HG02973 (cell line): ENCODE data around the gene NR3C2.

Experiments
- ATAC-seq: cut with Tn5 transposase; IDR thresholded peaks from one replicate; pipeline ENCODE4 v1.9.1; 2021; ENCODE audit warnings: moderate library complexity; ENCODE audit not compliant: unreplicated experiment

Gene NR3C2

DNA sequence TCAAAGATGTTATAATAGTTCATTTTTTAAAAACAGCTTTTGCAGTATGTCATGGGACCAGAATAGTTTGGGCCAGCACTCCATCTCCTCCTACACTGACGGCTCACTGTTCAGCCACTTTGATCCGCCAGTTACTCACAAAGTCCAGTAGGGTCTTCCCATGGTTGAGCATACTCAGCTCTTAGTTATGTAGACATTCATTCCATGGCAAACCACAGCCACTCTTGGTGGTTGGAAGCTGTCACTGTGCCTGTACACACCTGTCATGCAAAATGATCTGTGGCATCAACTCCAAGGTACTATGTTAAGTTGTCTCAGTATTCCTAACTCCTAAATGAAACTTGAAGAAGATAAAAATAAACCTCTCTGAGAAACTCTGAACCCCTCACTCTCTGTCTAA, 127.2 kb downstream of the NR3C2 start:
- no peak for ATAC-seq

DNA sequence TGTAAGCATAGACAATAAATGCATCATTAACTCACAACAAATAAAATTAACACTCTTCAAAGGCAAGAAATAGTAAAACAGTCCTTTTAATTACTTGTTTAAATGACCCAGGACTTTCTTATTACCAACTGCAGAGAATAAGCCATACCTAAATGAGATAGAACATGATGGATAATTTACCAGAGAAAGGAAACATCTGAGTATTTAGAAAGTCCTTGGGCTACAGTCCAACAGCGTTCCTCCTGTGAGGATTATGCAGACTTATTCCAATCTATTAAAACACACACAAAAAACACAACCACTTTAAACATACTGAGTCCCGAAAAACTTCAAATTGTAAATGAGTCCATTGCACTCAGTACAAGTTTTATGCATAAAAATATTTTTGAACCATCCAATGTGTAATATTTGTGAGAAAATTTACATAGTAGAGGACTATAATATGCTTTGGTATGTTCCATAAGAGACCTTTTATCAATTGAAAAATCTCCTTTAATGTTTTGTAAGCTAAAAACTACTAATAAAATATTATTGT, 129.2 kb downstream of the NR3C2 start:
- ATAC-seq = no peak

DNA sequence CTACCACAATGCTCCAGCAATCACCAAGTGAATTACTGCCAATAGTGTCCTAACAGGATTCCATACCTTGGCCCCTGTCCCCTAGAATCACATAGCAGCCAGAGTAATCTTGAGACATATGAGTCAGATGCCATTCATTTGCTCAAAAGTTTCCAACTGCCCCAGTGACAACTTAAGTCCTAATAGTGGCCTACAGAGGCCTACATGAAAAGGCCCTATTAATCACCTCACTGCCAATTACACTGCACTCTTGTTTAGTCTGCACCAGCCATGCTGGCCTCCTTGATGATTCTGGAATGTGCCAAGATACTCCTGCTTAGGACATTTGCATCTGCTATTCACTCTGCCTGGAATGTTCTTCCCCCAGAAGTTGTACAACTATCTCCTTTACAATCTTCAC, 130.7 kb downstream of the NR3C2 start:
- ATAC-seq = no peak

DNA sequence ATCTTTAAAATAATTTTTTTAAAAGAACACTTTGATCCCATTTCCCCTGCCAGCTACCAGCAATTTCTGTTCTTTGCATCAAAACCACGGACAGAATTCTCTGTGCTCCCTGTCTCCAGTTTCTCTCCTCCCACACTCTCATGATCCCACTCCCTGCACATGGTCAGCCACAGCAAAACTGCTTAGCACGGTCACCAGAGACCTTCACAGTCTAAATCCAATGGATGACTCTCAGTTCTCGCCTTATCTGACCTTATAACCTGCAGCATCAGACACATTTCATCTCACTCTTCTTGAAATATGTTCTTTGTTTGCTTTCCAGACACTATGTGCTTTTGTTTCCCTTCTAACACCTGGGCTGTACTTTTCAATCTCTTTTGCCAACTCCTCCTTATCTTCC, 131.5 kb downstream of the NR3C2 start:
- ATAC-seq = no peak

DNA sequence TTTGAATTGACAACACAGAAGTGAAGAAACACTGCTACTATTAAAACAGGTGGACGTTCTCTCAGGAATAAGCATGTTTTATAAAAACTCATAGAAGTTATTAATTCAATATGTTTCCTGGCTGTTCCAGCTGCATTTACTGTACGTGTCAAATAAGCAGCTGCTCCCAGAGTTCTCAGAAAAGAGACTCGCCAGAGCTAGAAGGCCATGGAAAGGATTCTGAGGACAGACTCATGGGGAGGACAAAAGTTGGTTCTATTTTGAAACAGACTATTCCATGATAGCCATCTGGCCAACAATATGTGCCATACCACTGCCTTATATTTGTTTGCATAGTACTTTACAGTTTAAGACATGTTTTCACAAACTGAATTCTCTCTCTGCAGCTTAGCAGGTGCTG, 136.5 kb downstream of the NR3C2 start:
- ATAC-seq = no peak

GRCh38 chr4:148302416-148302815, 139.8 kb downstream of the NR3C2 start:
- no peak for ATAC-seq

DNA sequence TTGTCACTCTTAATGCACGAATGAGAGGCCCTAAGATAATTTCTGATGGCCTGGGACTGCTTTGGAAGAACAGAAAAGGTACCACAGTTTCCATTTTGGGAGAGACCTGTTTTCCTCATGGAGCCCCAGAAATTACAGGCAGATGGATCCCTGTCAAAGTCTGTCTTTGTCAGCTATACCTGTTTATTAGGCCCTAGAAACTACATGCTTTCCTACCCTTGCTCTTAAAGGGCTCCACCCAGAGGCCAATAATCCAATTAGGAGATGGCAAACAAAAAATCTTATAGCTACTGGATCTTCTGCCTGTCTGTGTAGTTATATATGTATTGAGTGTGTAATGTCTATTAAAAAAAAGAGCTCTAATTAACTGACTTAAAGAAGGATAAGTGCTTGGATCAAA, 141.3 kb downstream of the NR3C2 start:
- no peak for ATAC-seq

DNA sequence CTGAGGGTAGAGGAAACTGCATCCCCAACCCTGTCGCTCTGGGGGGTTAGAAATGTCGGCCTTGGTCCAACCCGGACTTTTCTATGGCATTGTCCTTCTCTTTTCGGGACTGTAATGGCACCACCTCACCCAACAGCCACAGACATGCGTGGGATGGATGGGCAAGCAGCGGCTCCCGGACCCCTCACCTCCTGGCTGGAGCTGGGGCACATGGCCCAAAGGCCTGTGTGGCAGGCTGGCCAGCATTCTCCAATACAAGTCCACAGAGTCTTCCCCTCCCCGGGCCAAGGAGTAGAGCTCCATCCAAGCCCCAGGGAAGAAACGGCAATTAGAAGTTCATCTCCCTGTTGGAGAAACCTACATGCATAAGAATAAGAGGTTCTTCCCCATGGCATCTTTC, 142.9 kb downstream of the NR3C2 start:
- no peak for ATAC-seq

GRCh38 chr4:148296498-148296897, 145.7 kb downstream of the NR3C2 start:
- no peak for ATAC-seq

GRCh38 chr4:148295642-148296041, 146.6 kb downstream of the NR3C2 start:
- no peak for ATAC-seq

GRCh38 chr4:148293571-148293970, 148.6 kb downstream of the NR3C2 start:
- ATAC-seq = no peak

- no peak for ATAC-seq
Observed at GRCh38 chr4:148292686-148293085, 149.5 kb downstream of the NR3C2 start.

- ATAC-seq = no peak
Observed at GRCh38 chr4:148289740-148290139, 152.5 kb downstream of the NR3C2 start.

GRCh38 chr4:148288448-148288847, 153.8 kb downstream of the NR3C2 start:
- ATAC-seq = no peak

GRCh38 chr4:148287111-148287510, 155.1 kb downstream of the NR3C2 start:
- no peak for ATAC-seq

DNA sequence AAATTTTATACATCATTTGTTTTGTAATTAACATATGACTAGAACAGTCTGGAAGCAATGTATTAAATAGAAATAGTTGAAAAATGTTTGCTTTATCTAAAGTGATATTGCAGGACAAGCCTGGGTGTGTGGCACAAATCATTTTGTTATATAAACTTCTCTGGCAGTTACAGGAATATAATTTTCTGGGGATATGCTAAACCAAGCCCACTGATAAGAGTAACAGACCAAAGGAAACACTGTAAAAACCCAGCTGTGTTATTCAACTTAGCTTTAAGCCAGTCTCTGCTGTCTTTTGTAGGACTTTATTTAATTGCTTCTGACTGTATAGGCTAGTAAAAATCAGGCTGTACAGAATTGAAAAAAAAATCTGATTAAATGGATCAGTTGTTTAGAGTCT, 156.2 kb downstream of the NR3C2 start:
- no peak for ATAC-seq

DNA sequence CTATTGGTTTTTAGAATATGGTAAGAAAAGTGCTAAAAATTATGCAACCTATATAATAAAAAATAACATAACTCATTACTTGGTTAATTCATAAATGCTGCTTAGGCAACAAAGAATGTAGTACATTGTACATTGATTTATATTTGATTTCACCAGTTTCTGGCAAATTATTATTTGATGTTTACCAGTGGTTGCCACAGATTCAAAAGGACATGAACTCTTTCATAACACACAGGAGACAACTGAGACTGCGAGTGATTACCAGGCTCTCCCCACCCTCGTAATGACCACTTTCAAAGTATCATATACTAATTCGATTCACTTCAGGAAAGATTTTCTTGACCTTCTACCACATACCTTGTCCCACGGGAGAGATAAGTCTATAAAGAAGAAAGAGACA, 158.5 kb downstream of the NR3C2 start:
- no peak for ATAC-seq

GRCh38 chr4:148278310-148278709, 163.9 kb downstream of the NR3C2 start:
- ATAC-seq = no peak

- no peak for ATAC-seq
Observed at GRCh38 chr4:148275266-148275665, 166.9 kb downstream of the NR3C2 start.

- no peak for ATAC-seq
Observed at GRCh38 chr4:148273501-148273986, 168.7 kb downstream of the NR3C2 start.

- no peak for ATAC-seq
Observed at GRCh38 chr4:148271166-148271565, 171.0 kb downstream of the NR3C2 start.

- no peak for ATAC-seq
Observed at GRCh38 chr4:148270630-148271029, 171.6 kb downstream of the NR3C2 start.

DNA sequence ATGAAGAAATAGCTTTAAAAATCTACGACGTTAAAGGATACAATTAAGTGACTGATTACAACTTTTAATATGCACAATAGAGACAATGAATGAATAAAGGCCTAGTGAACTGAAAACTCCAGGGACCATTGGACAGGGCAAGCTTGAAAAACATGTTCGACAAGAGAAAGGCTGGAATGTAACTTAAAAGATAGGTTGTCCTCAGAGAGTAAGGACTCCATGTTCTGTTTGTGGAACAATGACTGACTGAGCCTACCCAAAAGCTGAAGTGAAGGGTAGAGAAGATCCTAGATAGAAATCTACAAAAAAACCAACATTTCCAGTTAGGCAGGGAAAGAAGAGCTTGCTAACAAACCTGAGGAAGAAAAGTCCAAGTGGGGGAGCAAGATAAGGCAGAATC, 173.4 kb downstream of the NR3C2 start:
- ATAC-seq = no peak

- no peak for ATAC-seq
Observed at GRCh38 chr4:148266921-148267320, 175.3 kb downstream of the NR3C2 start.
